Activated CD8-positive, alpha-beta memory T cell treated with anti-CD3 and anti-CD28 coated beads, Interleukin-2, amount 50 U/mL, for 24 hours (primary cell): ENCODE data around the gene DLX1.
"Not testable (repeated sequence)": the region's sequence is repeated elsewhere in the genome, so short reads cannot be mapped to it uniquely, and the experiment has no call there.

Experiments
- DNase-seq: peaks from one replicate; pipeline ENCODE4 v3.0.0-alpha.2; 2020; ENCODE audit errors: extremely low read depth

Gene DLX1

DNA sequence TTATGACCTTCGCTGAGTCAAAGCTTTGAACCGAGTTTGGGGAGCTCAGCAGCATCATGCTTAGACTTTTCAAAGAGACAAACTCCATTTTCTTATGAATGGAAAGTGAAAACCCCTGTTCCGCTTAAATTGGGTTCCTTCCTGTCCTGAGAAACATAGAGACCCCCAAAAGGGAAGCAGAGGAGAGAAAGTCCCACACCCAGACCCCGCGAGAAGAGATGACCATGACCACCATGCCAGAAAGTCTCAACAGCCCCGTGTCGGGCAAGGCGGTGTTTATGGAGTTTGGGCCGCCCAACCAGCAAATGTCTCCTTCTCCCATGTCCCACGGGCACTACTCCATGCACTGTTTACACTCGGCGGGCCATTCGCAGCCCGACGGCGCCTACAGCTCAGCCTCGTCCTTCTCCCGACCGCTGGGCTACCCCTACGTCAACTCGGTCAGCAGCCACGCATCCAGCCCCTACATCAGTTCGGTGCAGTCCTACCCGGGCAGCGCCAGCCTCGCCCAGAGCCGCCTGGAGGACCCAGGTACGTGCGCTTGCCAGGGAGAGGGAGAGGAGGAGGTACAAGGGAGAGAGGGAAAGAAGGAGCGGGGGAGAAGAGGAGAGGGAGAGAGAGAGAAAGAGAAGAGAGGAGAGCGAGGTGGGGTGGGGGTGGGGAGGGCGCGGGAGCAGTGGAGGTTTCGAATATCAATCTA lies at the start of gene DLX1:
Gene DLX1, plus strand, starts transcription at position 48 of the 700 bp plus-strand sequence. Its CDS starts 171 bp downstream, at position 219.
- DNase-seq: no peak

DNA sequence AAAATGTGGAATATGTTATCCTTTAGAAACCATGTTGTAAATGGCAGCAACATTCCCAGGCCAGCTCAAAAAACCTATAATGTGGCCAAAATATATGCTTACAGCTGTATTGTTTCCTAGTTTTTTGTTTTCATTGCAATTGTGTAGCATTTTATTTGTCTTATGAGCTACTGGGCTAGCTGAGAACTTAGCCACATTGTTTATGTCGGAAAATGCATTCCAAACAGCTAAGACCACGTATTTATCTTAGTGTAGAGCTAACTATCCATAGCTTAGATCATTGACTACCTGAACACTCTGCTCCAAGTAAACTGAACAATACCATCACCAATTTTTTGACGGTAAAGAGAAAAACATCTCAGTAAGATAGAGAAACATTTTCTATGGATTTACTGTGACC lies 47.2 kb upstream of the DLX1 start:
- no peak for DNase-seq

DNA sequence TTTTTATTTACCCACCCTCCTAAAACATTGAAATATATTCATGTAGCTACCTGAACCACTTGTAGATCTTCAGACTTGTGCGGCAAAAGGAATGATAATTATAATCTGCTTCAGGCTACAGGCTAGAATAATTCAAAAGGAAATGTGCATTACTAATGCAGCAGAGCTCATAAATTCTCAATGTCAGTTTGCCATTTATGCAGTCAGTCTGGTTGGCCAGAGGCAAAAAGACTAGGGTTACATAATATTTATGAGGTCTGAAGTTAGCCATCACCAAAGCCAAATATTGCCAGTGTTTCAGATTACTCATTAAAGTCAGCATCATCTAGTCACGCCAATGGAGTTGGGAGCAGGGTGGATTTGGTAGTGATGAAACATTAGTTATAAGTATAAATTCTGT lies 46.7 kb upstream of the DLX1 start:
- no peak for DNase-seq

DNA sequence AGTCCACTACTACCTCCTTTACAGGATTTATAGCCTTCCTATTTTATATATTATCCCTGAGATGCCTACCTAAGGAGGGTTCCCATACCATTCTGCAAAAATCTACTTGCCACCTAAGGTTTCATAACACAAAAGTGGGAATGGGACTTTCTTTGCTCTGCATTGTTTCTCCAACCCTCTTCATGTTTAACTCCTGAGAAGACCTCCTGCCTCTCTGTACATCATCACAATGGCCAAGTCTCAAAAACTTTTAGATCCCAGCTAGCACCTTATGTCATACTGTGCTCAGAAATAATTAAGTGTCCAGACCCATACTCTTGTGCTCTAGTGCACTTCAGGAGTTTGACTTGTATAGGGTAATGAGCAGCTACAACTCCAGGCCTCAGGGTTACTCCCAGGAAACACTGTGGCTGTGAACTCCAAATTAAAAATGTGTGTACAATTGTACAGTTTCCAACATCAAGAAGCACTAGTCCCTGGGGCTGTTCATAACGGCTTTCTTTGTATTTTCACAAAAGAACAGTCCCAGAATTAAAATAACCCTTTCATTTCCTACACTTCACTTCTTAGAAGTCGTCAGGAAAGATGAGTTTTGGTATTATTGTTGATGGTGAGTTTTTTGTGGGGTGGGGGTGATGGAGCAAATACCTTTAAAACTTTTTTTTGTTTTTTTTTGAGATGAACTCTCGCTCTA lies 46.1 kb upstream of the DLX1 start:
- no peak for DNase-seq

DNA sequence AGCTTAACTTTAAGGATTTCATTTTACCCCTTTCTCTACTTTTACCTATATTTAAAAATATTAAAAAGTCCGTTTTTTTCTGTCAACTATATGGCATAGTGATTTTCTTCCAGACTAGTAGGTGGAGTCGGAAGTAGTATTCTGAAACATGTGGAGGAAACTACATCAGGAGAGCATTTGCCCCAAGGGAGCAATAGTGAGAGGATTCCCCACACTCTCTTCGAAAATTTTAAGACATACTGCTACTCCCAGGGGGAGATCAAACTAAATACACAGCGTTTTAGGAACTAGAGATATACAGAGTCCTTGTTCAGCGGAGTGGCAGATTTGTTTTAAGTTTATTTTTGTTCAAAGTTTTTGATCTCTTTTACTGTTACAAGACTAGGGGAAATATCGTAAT lies 45.0 kb upstream of the DLX1 start:
- no peak for DNase-seq

DNA sequence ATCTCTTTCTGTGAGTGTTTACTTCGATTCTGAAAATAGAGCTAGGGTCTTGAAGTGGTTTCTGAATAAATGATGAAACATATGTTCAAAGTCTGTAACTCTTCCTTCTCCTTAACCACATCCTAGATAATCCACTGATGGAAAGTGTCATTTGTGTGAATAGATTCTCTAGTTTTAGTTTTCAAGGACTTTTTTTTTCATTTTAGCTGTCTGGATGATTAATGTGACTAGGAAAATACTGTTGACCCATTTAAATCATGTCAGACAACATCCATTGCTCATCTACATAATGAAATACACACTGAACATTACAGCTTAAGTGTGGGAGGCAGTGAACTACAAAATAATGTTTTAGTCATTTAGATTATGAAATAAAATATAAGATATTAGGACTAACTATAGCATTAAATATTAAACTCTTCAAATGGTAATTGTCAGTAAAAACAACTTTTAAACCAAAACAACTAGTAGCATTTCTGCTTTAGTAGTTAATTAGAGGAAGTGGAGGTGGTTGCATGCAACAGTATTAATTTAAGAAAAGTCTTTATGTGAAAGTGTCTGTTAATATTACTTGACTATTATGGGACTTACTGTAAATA lies 39.1 kb upstream of the DLX1 start:
- DNase-seq: no peak

DNA sequence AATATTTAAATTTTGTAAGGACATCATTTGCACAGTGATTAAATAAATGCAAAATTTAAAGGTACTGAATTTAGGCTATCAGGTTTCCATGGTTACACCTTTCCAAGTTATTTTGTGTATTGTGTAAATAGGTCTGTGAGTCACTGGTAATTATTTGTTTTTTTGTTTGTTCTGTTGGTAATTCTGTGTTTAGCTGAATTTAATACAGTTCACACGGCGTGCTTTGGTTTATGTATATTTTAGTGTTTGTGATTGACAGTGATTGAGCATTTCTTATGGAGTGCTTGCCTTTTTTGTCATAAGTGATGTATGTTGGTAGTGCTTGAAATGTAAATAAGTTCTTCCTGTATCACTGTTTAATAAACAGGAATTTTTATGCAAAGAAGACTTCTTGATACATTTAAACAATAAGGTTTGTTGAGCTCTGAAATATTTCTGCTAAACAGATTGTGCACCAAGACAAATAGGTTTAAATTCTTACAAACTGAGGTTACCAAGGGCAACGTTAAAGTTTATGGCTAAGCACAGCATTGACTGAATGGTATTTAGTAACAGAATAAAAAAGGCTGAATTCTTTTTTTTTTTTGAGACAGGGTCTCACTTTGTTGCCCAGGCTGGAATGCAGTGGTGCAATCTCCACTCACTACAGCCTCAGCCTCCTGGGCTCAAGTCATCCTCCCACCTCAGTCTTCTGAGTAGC lies 38.3 kb upstream of the DLX1 start:
- no peak for DNase-seq

DNA sequence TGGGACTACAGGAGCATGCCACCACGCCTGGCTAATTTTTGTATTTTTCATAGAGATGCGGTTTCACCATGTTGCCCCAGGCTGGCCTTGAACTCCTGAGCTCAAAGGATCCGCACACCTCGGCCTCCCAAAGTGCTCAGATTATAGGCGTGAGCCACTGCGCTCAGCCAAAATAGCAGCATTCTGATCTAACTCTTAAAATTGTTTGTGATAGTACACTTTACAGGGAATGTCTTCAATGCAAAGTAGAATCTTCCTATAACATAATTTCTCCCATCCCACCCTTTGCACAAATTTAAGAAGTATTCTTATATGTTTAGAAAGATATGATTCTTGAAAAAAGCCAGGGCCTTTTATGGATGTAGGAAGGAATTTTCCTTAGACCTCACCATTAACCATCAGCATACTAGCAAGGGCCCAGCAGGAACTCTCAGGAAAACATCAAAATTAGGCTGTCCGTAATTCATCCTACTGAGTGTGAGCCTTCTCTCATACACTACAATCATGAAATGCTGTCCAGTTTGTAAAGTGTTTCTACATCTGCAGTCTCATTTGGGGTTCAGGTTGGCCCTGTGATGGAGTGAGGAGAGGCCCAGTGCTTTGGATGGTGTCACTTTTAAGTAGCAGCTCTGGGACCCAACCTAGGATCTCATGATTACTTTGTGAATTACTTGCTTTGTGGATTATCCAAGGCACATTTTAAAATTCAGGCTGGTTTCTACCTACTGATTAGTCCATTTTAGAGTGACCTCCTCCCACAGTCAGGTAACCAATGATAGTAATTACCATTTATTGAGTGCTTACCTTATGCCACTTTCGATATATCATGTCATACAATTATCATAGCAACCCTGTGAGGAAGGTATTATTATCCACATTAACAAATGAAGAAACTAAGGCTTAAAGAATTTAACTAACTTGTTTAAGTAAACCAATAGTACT lies 37.5 kb upstream of the DLX1 start:
- DNase-seq: no peak

DNA sequence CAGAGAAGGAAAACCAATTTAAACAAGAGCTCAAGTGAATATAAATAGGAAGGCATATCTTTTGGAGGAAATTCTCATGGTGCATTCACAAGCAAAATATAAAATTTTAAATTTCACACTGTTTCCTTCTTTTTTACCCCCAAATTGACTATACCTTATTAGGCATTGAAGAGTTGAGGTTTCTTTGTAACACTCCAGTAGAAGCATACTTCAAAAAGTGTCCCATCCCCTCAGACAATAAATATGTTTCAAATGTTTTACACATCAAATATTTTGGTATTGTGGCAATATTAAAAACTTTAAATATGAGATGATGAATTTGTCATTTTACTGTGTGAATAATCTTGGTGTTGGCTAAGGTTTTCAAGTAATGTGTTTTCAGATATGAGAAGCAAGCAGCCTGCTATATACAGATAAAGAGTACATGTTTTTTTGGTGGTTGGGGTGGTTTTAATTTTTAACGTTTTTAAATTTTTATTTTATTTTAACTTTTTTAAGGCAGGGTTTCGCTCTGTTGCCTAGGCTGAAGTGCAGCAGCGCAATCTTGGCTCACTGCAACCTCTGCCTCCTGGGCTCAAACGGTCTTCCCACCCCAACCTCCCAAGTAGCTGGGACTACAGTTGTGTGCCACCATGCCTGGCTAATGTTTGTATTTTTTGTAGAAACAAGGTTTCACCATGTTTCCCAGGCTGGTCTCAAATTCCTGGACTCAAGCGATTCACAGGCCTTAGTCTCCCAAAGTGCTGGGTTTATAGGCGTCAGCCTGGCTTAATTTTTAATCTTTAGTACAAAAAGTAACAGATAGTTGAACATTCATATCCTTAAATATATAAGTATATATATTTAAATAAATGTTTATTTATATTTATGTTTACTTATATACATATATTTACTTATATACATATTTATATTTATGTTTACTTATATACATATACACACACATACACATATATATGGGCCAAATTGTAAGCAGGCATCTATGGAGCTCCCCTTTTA lies 36.5 kb upstream of the DLX1 start:
- no peak for DNase-seq

DNA sequence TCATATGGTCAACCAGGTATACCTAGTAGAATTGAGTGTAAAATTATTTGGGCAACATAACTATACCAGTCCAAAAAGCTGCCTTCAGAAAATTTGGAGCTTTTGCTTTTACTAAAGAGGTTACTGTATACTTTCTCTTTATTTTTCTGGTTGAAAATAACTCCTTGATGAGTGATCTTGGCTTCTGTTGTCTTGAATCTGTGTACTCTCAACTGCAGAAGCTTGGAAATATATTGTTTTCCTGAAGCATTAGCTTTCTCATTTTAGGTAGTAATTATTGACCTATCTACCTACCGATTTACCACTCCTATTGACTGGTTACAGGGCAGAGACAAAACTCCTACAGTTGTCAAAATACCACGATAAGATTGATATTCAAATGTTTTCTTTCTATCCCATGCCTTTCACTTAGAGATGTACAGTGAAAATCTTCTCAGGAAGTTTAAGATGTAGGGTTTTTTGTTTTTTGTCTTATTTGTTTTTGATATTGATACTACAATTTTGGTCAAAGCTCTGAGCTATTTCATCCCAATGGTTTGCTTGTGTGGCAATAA lies 35.7 kb upstream of the DLX1 start:
- DNase-seq: no peak

DNA sequence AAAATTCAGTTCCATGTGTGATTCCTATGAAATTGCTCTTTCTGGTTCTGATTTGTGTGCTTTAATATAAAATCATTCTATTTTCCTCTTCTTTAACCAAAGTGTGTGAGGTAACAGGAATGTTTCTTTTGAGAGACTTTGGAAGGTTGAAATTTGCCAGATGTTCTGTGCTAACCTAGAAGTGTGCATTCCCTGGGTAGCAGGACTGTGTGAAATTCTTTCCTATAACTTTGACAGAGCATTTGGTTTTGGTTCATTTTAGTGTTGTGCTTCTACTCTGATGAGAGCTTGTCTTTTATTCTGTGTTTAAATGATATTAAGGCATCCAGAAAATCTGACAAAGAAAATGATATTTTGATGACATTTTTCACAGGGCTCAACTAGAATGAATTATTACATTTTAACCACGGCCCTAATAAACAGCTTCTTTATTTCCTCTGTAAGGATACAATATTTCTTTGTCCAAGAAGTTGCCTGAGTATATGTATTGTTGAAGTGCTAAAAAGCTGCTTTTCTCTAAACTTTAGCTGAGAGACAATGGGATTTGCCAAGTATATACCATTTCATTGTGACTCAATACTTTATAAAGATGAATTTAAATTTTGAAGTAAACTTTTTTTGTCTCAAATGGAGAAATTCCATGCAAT lies 34.7 kb upstream of the DLX1 start:
- DNase-seq: no peak

DNA sequence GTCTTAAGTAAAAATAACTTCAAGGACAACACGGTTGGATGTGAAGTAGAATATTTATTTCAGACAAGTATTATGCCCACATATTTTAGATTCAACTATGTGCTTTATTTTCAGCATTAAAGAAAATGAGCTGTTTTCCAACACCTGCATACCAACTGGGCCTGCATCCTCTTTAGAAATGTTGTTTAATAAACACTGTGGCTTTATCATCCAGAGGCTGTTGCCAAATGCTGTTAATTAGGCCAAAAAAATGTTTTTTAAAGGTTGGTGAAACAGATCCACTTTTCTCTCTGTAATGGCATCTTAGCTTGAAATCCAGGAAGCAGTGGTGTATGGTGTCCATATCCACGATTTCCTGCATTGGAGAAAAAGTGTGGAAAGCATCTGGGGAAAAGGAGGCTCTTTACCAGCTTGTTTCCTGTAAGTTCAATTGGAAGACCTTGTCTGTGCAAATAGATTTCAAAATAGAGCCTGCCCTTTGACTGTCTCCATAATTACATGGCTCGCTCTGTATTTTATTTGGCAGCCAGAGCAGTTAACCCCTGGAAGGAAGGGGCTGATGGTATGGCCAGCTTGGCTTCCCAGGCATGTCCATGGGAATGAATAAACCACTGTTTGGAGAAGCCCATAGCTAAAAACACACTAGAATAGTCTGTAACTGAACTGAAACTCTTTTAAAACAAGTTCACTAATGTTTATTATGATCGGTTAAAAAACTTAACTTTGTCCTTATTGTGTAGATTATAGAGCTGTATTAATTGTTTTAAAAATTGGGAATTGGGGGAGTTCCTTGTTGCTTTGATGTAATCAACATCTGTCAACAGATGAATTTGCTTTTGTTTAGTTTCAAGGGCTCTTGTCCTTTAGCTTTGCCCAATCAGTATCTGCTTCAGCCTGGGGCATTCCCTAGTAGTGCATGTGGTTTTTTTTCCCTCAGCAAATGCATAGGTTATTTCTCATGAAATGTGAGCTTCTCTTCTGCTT lies 33.0 kb upstream of the DLX1 start:
- DNase-seq: no peak

DNA sequence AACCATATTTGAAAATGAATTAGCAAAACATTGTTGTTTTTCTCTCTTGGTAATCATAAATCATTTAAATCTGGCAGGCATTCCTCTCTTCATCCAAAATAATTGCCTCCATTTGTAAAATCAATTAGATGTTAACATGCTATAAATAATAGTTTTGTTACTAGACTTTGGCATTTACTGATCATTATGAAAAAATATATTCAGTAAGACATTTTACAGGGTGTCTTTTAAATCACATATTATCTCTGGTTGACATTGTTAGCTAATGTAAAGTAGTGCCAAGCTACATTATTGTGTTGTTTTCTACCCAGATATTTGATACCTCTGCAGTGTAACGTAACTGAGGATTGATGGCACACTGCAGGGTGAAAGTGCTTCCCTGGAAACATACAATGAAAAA lies 31.8 kb upstream of the DLX1 start:
- no peak for DNase-seq

DNA sequence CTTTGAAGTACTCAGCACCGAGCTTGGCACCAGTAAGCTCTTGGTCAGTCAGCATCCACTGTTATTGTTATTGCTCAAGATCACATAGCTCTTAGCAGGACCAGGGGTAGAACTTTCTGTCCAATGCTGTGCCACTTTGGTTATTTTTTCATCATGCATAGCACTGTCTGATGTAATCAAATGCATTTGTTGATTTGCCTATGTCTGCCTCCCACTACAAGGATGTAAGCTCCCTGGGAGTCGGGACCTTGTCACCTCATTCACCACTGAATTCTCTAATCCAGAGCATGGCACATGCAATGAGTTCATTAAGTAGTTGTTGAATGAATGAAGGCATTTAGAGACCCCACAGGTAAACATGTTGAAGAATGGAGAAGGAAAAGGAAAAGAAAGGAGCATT lies 29.0 kb upstream of the DLX1 start:
- DNase-seq: no peak

DNA sequence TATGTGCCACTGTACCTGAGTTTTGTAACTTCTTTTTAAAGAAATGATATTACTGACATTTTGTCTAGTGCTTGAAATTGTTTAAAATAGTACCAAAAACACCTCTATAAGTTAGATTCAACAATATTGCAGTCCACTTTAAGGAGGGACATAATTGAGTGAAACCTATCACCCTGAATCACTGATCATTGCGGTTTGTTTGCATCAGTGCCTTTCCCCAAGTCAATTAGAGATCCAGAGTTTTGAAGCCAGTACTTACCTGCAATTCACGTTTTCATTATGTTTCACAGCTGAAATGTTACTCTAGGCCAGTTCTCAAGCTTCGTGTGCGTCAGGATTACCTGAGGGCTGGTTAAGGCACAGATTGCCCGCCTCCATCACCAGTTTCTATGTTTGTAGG lies 26.6 kb upstream of the DLX1 start:
- no peak for DNase-seq

DNA sequence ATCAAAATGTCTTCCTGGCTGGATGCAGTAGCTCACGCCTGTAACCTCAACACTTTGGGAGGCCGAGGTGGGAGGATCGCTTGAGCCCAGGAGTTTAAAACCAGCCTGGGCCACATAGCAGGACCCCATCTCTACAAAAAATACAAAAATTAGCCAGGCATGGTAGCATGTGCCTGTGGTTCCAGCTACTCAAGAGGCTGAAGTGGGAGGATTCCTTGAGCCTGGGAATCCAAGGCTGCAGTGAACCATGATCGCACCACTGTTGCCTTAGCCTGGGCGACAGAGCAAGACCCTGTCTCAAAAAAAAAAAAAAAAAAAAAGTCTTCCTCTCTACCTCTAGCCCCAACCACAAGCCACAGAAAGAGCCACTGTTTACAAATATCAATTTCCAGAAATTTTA lies 25.2 kb upstream of the DLX1 start:
- not testable (repeated sequence) for DNase-seq

DNA sequence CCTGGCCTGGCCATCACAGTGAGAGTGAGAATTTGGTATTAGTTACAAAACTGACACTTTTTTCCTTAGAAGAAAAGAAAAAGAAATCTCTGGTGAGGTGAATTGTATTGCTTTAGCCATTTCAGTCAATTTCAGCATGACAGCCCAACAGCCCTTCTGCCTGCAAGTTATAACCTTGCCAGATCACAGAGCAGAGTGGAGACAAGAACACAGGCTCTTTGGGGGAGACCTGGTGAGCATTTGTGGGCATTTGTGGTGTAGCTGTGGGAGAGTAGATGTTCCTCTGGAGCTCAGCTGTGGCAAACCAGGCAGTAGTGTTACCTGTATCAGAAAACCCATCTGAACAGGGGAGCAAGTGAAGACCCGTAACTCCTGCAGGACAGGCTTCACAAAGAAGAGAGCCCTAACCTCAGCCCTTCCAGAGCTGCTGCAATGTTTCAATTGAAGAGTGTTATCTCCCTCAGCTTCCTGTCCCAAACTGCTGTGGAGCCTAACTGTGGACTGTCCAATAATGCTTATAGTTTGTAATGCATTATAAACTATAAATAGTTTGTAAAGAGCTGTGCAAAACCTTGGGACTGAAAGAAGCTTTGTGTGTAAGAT lies 22.8 kb upstream of the DLX1 start:
- no peak for DNase-seq

DNA sequence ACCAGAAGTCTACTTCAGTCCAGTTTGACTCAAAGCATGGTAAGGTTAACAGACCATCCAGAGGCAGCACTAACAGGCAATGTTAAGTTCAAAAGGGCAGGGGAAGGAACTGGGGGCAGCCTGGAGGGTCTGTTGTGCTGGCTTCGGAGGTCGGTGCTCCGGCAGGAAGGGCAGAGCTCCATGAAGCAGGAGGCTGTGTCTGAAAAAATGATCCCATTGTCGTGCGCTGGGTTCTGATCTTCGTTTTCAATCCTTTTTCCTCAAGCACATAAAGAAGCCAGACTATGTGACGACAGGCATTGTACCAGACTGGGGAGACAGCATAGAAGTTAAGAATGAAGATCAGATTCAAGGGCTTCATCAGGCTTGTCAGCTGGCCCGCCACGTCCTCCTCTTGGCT lies 21.9 kb upstream of the DLX1 start:
- DNase-seq: no peak
